Astrocyte of the spinal cord (primary cell): Measurements from ENCODE around the gene MRPS23.

ENCODE experiments used
- DNase-seq: peaks from one replicate; pipeline ENCODE4 v3.0.0; 2011; ENCODE audit warnings: low read depth, low spot score
- H3K4me3 ChIP-seq: 2 replicates; pipeline ENCODE4 v1.5.1; 2011; ENCODE audit warnings: low read depth, mild to moderate bottlenecking, low read length, moderate library complexity
- in situ Hi-C: cut with HindIII; loops from 2 replicates; pipeline ENCODE4 v1.10.0; 2017; ENCODE audit warnings: low sequenced_read_pairs
- TF ChIP-seq, protein P1 (sequence below): IDR thresholded peaks from 2 replicates; pipeline ENCODE4 v1.5.1; 2012; ENCODE audit warnings: low read depth, mild to moderate bottlenecking, low read length, inconsistent platforms

The MRPS23 gene

DNA sequence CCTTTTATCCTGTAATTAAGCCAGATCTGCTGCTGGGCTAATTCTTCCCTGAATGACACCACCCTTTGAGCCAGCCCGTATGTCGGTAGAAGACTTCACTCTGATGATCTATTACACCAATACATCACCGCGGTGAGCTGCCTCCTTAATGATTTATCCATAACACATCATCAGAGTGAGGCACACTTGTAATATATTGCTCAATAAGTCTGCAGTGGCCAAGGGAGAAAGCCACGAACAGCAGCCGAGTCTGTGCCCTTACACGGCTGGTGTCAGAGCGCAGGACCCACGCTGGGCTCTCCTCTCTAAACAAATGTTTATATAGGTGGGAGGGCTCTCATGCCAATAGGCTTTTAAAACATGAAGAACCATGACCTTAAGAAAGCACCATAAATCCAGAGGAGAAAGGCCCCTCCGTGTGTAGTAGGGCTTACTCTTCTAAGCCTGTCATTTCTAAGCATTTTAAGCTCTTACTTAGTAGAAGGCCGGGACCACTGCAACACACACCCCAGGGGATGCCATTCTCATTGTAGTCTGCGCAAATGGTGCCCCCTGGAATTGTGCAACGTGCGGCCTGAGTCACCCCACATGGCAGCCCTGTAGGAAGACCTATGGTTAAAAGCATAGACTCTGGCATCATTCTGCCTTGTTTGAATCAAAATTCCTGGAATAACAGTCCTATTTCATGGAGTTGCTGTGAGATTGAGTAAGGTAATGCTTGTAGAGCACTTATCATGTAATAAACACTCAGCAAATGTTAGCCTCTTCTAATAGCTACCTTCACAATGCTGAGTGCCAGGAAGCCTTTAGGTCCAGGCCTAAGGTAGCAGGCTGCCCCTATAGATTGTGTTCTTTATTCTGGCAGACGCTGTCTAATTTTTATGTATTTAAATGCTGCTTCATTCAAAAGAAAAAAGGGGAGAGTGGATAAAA is 26.1 kb downstream of the MRPS23 start:
- DNase-seq: no peak
- H3K4me3 ChIP-seq: no peak overlapping the region
- in situ Hi-C loops: no loop called here
- TF ChIP-seq, protein P1, sequence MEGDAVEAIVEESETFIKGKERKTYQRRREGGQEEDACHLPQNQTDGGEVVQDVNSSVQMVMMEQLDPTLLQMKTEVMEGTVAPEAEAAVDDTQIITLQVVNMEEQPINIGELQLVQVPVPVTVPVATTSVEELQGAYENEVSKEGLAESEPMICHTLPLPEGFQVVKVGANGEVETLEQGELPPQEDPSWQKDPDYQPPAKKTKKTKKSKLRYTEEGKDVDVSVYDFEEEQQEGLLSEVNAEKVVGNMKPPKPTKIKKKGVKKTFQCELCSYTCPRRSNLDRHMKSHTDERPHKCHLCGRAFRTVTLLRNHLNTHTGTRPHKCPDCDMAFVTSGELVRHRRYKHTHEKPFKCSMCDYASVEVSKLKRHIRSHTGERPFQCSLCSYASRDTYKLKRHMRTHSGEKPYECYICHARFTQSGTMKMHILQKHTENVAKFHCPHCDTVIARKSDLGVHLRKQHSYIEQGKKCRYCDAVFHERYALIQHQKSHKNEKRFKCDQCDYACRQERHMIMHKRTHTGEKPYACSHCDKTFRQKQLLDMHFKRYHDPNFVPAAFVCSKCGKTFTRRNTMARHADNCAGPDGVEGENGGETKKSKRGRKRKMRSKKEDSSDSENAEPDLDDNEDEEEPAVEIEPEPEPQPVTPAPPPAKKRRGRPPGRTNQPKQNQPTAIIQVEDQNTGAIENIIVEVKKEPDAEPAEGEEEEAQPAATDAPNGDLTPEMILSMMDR: no peak

- in situ Hi-C loops: no loop called here
Measured at GRCh38 chr17:57819867-57820266, 30.0 kb downstream of the MRPS23 start.

GRCh38 chr17:57819285-57819684 is 30.6 kb downstream of the MRPS23 start:
- TF ChIP-seq, protein P1: no peak
- H3K4me3 ChIP-seq: no peak overlapping the region
- DNase-seq: no peak
- in situ Hi-C loops: no loop called here

More at GRCh38 chr17:57819867-57820266, 30.0 kb downstream of the MRPS23 start:
- no peak overlapping the region for H3K4me3 ChIP-seq
- DNase-seq: no peak
- TF ChIP-seq, protein P1: no peak

DNA sequence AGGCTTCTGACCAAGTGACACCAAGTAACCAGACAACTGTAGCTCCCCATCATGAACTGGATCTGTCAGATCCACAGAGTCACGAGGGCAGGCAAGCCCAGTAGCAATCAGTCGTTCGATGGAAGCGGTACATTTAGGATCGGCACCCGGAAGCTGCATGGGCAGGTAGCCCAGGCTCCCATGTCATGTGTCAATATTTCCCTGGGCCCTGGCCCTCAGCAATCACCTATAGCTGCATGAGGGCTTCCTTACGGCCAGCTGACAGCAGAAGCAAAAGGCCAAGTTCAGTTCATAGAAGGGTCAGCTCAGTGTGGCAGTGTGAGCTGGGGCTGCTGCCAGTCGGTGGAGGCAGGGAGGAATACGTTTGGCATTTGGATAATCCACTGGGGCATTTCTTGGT is 31.8 kb downstream of the MRPS23 start:
- TF ChIP-seq, protein P1: no peak
- H3K4me3 ChIP-seq: no peak overlapping the region
- no peak for DNase-seq
- in situ Hi-C loops: no loop called here

DNA sequence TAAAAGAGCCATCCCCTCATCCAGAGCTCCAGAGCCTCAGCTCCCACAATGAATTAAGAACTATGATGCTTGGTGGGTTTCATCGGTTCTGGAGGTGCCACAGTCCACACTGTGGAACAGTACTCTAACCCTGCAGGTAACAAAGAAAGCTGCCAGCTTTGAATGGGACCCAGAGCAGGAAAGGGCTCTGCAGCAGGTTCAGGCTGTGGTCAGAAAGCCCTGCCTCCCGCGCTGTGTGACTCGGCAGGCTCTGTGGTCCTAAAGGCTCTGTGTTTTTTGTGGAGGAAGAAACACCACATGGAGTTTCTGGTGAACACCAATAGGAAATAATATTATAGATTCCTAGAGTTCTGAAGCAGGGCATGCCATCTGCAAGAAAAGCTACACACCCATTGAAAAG is 32.5 kb downstream of the MRPS23 start:
- in situ Hi-C loops: no loop called here
- TF ChIP-seq, protein P1: no peak
- no peak overlapping the region for H3K4me3 ChIP-seq
- no peak for DNase-seq

GRCh38 chr17:57814421-57814820 is 35.4 kb downstream of the MRPS23 start:
- no peak for DNase-seq
- TF ChIP-seq, protein P1: no peak
- no peak overlapping the region for H3K4me3 ChIP-seq
- in situ Hi-C loops: no loop called here
